Stimulated activated CD4-positive, alpha-beta T cell treated with anti-CD3 and anti-CD28 coated beads, Interleukin-4, amount 100 ng/mL, for 4 hours (primary cell): ENCODE measurements around the gene NTMT2.
"Not testable (repeated sequence)": the region's sequence is repeated elsewhere in the genome, so short reads cannot be mapped to it uniquely, and the experiment has no call there.

Experiments used
- DNase-seq, 2 experiments: peaks; one replicate each; pipeline ENCODE4 v3.0.0-alpha.2; 2020

NTMT2 gene

GRCh38 chr1:170145770-170146676 is at the start of gene NTMT2:
Gene NTMT2 (plus strand): TSS chr1:170145959. CDS start chr1:170146108, 149 bp downstream.
- DNase-seq = no peak

DNA sequence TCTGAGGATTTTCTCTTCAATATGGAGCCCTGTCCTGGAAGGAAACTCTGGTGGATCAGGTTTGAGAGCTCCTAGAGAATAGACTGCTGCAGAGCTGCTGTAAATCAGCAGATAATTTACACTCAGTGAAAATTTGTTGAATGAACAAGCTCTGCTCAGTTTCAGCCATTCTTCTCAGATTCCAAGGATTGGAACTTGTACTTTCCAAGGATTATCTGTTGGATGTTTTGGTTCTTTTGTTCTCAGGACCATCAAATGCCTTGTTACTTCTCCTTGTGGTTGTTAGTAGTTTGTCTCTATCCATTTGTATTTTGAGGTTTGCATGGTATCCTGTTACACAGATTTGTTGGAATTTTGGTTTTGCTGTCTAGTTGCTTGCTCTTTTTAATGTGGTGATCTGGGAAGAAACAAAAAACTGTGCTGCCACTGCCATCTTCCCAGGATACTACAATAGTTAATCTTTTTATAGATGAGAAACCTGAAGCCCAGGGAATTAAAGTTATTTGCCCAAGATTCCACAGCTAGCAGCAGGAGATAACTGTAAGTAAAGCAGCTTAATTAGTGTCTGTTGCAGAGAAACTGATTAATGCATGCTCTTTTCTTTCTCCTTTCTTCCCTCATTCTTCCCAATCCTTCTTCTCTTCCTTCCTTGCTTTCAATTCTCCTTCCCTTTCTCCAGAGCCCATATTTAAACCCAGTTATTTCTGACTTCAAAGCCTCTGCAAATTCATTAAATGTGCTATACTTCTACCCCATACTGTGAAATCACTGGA is 49.6 kb upstream of the NTMT2 start:
- DNase-seq = no peak

DNA sequence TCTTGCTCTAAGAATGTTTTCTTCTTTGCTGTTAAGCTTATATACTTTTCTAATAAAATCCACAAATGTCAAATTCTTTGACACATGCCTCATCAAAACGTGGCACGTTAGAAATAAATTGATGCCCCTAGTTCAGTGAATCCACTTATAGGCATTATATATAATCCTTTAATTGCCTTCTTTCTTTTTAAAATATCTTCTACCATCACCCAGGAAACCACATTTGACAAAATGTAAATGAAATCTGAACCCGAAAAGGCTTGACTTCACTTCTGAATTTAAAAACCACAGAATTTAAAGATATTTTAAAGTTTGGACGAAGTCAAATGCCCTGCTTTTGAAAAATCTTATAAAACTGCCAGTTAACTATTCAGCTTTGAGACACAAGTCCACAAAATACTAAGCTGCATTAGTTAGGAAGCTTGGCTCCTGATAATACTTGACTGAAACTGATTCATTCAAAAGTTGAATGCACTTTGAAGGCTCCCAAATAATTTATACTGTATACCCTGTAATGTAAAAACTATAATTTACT is 48.9 kb upstream of the NTMT2 start:
- DNase-seq = no peak

DNA sequence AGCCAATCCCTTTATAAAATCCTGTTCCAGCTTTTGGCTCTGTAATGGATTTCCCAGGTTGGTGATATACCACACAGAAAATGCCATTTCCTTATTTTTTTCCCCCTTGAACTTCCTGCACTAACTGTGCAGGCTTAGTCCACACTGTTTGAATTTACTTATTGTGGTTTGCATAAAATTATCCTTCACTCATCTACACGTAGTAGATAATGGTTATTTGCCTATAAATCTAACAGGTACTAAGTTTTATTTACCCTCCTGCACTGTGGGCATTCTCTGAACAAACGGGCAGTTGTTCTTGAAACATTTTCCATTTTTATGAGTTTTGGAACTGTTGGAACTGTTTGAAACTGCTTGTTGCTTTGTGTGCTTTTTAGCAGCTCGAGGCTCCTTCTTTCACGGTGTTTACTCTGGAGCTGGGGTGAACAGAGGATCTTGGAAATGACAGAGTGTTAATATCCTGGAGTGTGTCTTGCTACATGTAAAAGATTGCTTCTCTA is 48.3 kb upstream of the NTMT2 start:
- DNase-seq = no peak

DNA sequence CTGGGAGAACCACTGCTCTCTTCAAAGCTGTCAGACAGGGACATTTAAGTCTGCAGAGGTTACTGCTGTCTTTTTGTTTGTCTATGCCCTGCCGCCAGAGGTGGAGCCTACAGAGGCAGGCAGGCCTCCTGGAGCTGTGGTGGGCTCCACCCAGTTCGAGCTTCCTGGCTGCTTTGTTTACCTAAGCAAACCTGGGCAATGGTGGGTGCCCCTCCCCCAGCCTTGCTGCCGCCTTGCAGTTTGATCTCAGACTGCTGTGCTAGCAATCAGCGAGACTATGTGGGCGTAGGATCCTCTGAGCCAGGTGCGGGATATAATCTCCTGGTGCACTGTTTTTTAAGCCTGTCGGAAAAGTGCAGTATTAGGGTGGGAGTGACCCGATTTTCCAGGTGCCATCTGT is 32.6 kb upstream of the NTMT2 start:
- not testable (repeated sequence) for DNase-seq

DNA sequence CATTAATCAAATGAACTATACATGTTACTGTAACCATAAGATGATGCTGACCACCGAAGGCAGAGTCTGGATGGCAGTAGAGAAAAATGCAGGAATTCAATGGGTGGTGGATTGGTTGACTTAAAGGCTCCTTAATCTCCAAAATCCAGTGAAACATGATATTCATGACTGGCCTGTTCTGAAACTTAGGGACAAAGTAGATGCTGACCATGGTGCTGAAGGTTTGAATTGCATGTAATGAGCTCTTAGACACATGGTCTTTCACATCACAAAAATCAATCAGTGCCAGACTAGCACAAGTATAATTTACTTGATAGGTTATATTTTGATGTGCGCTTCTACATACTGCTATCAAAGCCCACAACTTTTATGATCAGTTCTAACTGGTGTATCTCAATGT is 30.9 kb upstream of the NTMT2 start:
- no peak for DNase-seq

DNA sequence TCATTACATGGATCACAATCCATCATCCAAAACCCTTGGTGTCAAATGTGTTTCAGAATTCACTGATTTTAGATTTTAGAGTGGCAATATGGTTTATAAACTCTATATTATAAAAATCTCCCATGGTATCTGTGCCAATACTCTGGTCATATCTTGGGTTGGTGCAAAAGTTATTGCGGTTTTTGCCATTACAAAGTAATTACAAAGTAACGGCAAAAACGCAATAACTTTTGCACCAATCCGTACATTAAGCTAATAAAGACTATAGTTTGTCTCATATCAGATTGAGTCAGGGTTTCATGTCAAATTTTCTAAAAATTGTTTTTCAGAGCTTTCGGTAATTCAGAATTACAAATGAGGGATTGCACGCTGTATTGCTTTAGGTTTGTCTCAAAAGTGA is 23.4 kb upstream of the NTMT2 start:
- DNase-seq = no peak

DNA sequence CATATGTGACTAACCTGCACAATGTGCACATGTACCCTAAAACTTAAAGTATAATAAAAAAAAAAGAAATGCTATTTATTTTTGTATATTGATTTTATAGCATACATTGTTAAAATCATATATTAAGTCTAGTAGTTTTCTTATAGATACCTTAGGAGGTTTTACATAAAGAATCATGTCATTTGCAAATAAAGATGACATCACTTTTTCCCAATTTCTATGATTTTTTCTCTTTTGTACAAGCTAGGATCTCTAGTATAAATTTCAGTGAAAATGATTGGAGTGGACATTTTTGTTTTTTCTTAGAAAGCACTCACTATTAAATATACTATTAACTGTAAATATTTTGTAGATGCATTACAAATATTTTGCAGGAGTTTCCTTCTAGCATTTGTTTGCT is 20.5 kb upstream of the NTMT2 start:
- DNase-seq = no peak

DNA sequence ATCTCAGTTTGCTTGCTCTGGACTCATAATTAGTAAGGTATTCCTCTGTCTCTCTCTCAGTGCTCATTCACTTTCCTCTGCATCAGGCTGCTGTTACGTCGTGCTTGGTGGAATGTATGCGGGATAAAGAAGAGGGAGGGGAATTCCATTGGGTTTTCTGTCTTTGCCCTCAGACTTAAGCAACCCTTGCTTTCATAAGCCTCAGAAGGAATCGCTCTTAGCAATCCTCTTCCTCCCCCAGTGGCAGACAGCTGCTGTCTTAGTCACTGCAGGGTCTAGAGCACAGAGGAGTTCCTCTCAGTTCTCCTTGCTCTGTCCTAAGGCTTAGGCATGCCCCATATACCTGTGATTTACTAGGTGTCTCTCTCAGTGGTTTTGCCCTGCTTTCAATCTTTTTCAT is 19.1 kb upstream of the NTMT2 start:
- no peak for DNase-seq

DNA sequence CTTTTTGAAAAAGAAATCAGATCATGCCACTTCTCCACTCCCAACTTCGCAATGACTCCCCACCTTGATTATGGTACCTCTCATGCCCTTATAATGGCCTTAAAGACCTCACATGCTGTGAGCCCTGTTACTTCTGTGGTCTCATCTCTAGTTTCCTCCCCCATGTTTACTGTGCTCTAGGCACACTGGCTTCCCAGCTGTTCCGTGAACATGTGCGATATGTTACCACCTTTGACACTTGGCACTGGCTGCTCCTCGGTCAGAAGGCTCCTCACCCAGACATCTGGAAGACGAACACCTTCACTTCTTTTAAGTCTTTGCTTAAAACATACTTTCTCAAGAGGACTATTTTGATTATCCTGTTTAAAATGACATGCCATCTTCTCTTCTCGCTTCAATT is 14.3 kb upstream of the NTMT2 start:
- no peak for DNase-seq

- DNase-seq = no peak
Measured at GRCh38 chr1:170131984-170132383, 13.8 kb upstream of the NTMT2 start.

GRCh38 chr1:170133766-170134495 is 11.8 kb upstream of the NTMT2 start:
- DNase-seq = no peak

GRCh38 chr1:170134521-170134920 is 11.2 kb upstream of the NTMT2 start:
- no peak for DNase-seq

GRCh38 chr1:170140371-170140770 is 5.4 kb upstream of the NTMT2 start:
- DNase-seq = no peak

GRCh38 chr1:170145061-170145460 is 698 bp upstream of the NTMT2 start:
- DNase-seq = no peak

- DNase-seq = no peak
Measured at GRCh38 chr1:170146720-170147263, 1.0 kb downstream of the NTMT2 start.

GRCh38 chr1:170149241-170149640 is 3.5 kb downstream of the NTMT2 start:
- DNase-seq = no peak

DNA sequence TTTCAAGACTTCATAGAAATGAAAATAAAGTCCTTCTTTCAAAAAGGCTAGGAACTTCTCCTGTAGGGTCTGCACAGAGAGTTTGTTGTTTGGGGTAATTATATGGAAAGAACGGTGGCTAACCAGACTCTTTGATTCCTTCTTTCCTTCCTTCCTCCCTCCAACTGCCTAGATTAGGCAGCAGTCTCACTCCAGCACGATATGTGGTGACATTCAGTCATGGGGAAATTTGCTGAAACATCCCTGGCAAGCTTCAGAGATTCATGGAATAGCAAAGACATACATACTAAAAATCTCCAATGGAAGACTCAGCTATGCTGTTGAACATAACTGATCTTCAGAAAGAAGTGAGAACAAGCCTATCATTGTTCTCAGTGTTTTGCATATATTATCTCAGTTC is 4.3 kb downstream of the NTMT2 start:
- no peak for DNase-seq

GRCh38 chr1:170150921-170151320 is 5.2 kb downstream of the NTMT2 start:
- DNase-seq = no peak

DNA sequence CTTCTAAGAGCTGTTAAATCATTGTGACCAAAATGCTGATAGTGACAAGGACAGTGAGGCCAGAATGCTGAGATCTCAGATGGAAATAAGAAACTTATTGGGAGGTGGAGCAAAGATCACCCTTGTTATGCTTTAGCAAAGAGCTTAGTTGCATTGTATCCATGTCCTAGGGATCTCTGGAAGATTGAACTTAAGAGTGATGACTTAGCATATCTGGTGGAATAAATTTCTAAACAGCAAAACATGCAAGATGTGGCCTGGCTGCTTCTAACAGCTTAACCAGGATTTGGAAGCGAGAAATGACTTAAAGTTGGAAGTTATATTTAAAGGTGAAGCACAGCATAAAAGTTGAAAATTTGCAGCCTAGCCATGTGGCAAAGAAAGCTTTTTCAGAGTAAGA is 7.7 kb downstream of the NTMT2 start:
- no peak for DNase-seq

GRCh38 chr1:170155055-170155454 is 9.3 kb downstream of the NTMT2 start:
- DNase-seq = no peak

DNA sequence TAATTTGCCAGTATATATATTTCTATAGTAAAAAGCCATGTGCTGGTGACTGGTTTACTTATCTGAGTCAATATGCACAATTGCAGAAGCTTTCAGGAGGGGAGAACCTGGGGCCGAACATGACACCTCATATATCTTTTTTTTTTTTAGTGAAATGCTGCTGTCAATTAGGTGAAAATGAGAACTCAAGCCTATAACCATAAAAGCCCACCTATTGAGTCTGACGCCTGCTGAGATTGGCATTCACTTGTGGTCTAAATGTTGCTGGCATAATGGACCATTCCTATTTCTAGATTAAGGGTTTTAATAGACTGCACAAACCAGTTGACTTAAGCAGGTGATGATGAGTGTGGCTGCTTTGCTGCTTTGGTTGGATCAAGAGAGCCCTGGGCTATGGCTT is 10.8 kb downstream of the NTMT2 start:
- no peak for DNase-seq

GRCh38 chr1:170157820-170158219 is 12.1 kb downstream of the NTMT2 start:
- no peak for DNase-seq
